Thyroid gland (tissue), 4 donors: ENCODE results near the gene MIP.
"Not testable (repeated sequence)": the region's sequence is repeated elsewhere in the genome, so short reads cannot be mapped to it uniquely, and the experiment has no call there.

Source experiments
- POLR2A ChIP-seq, 2 donors: fragments of 450-650 bp; IDR thresholded peaks; one replicate each; pipeline ENCODE4 v1.6.1; 2017; ENCODE audit warnings: antibody characterized with exemption in 2 of 2, mild to moderate bottlenecking in 2 of 2, moderate library complexity in 1 of 2
- TF ChIP-seq, protein P1 (sequence below), 6 experiments: fragments of 200-600 bp in 3 of 6; fragments of 450-650 bp in 3 of 6; sonication (generic) in 3 of 6; IDR thresholded peaks; one replicate each; pipeline ENCODE4 v1.5.1; 2016 to 2019; ENCODE audit warnings: antibody characterized with exemption in 6 of 6, mild to moderate bottlenecking in 2 of 6, inconsistent platforms in 1 of 6, moderate library complexity in 1 of 6

DNA sequence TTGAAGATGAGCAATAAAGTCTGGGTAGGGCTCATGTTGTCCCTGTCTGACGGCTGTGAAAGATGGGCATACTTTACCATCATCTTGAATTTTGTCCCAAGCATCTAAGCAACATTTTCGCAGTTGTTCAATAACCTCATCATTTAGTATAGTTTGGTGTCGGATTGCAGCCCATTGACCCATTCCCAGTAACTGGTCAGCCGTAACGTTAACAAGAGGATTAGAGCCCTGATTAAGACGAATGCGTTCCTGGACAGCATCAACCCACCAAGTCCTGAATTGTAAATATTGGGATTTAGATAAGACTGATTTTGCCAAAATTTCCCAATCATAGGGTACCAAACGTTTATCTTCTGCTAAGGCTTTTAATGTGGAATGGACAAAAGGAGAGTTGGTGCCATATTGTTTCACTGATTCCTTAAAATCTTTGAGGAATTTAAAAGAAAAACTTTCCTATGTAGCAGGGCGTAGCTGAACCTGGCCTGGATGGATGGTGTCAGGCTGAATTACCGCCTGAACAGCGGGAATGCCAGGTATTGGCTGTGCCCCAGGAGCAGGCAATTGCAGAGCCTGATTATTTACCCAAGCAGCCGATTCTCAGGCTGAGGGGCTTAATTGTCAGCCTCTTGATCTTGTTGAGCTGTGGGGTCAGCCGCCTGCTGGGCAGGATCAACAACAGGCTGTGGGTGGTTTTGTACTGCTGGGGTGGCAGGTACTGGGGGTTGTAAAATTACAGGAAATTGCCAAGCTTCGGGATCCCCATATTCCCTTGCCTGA is 43.9 kb upstream of the MIP start:
- TF ChIP-seq, protein P1, sequence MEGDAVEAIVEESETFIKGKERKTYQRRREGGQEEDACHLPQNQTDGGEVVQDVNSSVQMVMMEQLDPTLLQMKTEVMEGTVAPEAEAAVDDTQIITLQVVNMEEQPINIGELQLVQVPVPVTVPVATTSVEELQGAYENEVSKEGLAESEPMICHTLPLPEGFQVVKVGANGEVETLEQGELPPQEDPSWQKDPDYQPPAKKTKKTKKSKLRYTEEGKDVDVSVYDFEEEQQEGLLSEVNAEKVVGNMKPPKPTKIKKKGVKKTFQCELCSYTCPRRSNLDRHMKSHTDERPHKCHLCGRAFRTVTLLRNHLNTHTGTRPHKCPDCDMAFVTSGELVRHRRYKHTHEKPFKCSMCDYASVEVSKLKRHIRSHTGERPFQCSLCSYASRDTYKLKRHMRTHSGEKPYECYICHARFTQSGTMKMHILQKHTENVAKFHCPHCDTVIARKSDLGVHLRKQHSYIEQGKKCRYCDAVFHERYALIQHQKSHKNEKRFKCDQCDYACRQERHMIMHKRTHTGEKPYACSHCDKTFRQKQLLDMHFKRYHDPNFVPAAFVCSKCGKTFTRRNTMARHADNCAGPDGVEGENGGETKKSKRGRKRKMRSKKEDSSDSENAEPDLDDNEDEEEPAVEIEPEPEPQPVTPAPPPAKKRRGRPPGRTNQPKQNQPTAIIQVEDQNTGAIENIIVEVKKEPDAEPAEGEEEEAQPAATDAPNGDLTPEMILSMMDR (IDR thresholded peaks at IDR 0.05) = not testable (repeated sequence)
- not testable (repeated sequence) for TF ChIP-seq POLR2A (IDR thresholded peaks at IDR 0.05)
